GM12872 (cell line): Measurements from ENCODE around the gene SART3.

Experiments used
- TF ChIP-seq, protein P1 (sequence below): IDR thresholded peaks from 3 replicates; pipeline ENCODE4 v1.5.1; 2011; ENCODE audit warnings: low read depth, mild to moderate bottlenecking, low read length, moderate library complexity; ENCODE audit not compliant: insufficient read depth

SART3 gene

DNA sequence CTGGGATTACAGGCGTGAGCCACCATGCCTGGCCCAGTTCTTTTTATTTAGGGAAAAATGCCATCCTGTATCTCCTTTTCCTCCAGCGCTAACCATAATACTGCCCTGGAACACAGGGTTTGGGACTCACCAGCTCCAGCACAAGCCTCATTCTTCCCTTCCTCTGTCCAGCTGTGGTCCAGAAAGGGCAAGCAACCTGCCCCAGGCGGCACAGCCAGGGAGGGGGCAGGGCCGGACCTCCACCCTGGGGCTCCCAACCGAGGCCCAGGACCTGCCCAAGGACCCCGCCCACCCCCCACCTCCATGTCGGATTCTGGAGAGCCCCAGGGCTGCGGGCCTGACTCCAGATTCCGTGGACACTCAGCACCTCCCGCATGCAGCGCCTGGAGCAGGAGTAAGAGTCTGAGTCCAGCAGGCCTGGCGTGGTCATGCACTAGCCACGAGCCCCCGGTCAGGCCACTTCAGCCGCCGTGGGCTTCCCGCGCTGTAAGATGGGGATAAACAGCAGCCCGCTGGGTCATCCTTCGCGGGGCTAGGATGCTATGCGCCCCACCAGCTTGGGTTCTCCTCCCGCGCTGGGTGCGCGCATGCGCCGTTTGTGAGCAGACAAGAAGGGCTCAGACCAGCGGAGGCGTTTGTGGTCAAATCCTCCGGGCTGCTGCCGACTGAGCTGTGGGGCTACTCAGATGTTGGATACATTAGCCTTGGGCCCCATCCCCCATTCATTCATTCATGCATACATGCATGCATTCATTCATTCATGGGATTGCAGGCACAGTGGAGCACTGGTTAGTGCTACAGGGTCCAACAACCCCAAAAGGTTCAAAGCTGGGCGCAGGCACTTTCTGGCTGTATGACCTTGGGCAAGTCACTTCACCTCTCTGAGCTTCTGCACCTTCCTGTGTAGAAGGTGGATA is 20.6 kb upstream of the SART3 start:
- TF ChIP-seq, protein P1, sequence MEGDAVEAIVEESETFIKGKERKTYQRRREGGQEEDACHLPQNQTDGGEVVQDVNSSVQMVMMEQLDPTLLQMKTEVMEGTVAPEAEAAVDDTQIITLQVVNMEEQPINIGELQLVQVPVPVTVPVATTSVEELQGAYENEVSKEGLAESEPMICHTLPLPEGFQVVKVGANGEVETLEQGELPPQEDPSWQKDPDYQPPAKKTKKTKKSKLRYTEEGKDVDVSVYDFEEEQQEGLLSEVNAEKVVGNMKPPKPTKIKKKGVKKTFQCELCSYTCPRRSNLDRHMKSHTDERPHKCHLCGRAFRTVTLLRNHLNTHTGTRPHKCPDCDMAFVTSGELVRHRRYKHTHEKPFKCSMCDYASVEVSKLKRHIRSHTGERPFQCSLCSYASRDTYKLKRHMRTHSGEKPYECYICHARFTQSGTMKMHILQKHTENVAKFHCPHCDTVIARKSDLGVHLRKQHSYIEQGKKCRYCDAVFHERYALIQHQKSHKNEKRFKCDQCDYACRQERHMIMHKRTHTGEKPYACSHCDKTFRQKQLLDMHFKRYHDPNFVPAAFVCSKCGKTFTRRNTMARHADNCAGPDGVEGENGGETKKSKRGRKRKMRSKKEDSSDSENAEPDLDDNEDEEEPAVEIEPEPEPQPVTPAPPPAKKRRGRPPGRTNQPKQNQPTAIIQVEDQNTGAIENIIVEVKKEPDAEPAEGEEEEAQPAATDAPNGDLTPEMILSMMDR = no peak

DNA sequence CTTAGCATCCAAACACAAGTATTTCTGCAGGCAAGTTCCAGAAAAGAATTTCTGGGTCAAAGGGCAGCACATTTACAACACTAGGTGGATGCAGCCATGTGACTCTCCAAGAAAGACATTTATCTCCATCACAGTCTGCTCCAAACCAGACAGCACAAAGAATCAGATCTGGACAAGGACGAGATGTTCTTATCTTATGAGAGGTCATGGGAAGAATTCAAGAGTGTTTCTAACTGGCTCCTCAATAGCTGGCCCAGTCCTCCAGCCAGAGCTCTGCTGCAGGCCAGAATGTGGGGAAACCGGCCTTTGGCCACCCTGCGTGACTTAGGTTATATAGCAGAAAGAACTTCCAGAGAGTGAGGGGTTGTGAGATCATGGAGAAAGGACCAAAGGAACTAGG is 19.6 kb upstream of the SART3 start:
- TF ChIP-seq, protein P1 = no peak

DNA sequence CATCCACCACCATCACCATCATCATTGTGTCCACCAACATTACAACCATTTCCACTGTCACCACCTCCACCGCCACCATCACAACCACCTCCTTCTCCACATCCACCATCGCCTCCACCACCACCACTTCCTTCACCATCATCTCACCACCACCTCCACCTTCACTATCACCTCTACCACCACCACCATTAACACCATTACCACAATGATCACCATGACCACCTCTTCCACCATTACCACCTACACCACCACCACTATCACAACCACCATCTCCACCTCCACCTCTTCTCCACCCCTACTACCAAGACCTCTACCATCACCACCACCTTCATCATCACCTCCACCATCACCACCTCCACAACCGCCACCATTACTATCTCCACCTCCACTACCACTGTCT is 17.8 kb upstream of the SART3 start:
- TF ChIP-seq, protein P1 = no peak

DNA sequence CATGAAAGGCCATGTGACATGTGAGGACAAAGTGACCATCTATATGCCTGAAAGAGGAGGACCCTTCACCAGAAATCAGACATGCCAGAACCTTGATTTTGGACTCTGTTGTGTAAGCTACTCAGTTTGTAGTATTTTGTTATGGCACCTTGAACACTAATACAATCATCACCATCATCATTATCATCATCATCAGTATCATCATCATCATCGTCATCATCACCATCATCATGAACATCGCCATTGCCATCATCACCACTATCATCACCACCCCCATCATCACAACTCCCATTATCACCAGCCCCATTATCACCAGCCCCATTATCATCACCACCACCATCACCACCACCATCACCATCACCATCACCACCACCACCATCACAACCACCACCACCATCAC is 17.3 kb upstream of the SART3 start:
- TF ChIP-seq, protein P1 = no peak

DNA sequence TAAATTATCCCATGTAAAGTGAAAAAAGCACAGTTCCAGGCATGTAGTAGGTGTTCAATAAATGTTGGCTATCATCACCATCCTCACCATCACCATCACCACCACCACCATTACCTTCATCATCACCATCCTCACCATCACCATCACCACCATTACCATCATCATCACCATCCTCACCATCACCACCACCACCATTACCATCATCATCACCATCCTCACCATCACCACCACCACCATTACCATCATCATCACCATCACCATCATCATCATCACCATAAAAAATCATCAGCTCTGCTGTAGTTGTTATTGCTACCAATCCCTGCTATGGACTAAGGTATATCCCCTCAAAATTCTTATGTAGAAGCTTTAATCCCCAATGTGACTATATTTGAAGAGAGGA is 16.5 kb upstream of the SART3 start:
- TF ChIP-seq, protein P1 = no peak

DNA sequence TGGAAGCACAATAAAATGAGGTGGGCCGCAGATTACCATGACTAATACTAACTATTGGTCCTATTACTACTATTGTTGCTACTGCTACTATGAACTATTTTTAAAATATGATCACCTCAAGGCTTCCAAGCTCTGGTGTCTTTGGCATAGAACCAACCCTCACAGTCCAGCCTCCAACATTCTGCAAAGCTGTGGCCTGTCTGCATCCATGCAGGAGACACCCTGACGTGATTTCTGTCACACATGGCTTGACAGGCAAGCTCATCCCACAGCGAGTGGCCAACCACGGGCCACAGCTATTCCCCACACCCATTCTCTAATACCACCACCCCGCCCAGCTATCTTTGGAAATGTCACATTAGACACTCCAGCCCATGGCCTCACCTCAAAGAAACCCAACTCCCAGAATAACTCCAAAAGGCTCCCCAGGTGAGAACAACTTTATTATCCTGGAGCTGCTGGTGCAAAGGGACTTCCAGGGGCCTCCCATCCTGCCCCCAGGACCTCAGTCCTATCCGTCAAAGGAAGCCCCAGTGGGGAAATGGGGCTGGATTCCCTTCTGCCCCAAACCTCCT is 15.8 kb upstream of the SART3 start:
- TF ChIP-seq, protein P1 = no peak

DNA sequence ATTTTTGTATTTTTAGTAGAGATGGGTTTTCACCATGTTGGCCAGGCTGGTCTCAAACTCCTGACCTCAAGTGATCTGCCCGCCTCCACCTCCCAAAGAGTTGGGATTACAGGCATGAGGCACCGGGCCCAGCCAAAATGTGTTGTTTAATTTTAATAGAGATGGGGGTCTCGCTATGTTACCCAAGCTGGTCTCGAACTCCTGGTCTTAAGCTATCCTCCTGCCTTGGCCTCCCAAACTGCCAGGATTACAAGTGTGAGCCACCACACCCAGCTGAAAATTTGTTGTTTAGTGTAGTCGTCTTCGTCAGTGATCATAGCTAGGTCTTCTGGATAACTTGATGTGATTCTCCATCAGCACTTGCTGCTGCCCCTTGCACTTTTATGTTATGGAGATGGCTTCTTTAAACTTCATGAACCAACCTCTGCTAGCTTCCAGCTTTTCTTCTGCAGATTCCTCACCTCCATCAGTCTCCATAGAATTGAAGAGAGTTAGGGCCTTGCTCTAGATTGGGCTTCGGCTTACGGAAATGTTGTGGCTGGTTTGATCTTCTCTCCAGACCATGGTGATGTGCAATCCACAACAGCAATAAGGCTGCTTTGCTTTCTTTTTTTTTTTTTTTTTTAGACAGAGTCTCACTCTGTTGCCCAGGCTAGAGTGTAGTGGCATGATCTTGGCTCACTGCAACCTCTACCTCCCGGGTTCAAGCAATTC is 14.4 kb upstream of the SART3 start:
- TF ChIP-seq, protein P1 = no peak
